Measurements from ENCODE around the gene FXYD3. TPM values are rescaled to one million over a fixed set of nuclear protein-coding genes. Genes with fewer than 3 reads are reported as not detected.

The FXYD3 gene
- total RNA-seq, 1 experiment from 2014 or later: 6.9 TPM

DNA sequence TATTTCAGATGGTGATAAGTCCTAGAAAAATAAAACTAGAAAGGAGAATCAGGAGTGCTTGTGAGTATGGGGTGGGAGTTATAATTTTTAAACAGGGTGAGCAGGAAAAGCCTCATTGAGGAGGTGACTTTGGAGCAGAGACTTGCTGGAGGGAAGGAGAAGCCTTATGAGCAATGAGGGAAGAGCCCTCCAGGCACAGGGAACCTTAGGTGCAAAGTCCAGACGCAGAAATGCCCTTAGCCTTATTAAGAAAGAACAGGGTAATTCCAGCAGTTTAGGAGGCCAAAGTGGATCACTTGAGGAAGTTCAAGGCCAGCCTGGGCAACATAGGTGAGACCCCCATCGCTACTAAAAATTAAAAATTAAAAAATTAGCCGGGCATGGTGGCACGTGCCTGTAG is 21.0 kb upstream of the FXYD3 start:
- TF ChIP-seq, protein P1, sequence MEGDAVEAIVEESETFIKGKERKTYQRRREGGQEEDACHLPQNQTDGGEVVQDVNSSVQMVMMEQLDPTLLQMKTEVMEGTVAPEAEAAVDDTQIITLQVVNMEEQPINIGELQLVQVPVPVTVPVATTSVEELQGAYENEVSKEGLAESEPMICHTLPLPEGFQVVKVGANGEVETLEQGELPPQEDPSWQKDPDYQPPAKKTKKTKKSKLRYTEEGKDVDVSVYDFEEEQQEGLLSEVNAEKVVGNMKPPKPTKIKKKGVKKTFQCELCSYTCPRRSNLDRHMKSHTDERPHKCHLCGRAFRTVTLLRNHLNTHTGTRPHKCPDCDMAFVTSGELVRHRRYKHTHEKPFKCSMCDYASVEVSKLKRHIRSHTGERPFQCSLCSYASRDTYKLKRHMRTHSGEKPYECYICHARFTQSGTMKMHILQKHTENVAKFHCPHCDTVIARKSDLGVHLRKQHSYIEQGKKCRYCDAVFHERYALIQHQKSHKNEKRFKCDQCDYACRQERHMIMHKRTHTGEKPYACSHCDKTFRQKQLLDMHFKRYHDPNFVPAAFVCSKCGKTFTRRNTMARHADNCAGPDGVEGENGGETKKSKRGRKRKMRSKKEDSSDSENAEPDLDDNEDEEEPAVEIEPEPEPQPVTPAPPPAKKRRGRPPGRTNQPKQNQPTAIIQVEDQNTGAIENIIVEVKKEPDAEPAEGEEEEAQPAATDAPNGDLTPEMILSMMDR (IDR thresholded peaks at IDR 0.05; ENCODE audit: unreplicated experiment): no peak
- Mint-ChIP-seq H3K36me3 (ENCODE audit: insufficient read depth, unreplicated experiment) (no peaks in the 10 kb centered on the region), H3K4me3 (ENCODE audit: unreplicated experiment) (no peak overlapping the region), H3K4me1 (ENCODE audit: insufficient read depth, unreplicated experiment) (peaks cover 13% of the 10 kb centered on the region), H3K9me3 (ENCODE audit: unreplicated experiment) (no peaks in the 10 kb centered on the region), H3K27ac (ENCODE audit: low read depth, unreplicated experiment) (no peak overlapping the region), H3K27me3 (ENCODE audit: insufficient read depth, unreplicated experiment) (no peaks in the 10 kb centered on the region)
- intact Hi-C loops (cut with micrococcal nuclease): no loop called here
- no peak for DNase-seq (ENCODE audit: unreplicated experiment)
- no TSS peak for BruUV-seq (replicated peaks)
- POLR2A ChIA-PET: no interaction called here
- CTCF ChIA-PET: interaction anchor here (1.0 to 3.7 kb wide), 2 partner anchors 28 to 51 kb away, joined by 3 to 23 read pairs; no protein-coding TSS in a partner anchor

DNA sequence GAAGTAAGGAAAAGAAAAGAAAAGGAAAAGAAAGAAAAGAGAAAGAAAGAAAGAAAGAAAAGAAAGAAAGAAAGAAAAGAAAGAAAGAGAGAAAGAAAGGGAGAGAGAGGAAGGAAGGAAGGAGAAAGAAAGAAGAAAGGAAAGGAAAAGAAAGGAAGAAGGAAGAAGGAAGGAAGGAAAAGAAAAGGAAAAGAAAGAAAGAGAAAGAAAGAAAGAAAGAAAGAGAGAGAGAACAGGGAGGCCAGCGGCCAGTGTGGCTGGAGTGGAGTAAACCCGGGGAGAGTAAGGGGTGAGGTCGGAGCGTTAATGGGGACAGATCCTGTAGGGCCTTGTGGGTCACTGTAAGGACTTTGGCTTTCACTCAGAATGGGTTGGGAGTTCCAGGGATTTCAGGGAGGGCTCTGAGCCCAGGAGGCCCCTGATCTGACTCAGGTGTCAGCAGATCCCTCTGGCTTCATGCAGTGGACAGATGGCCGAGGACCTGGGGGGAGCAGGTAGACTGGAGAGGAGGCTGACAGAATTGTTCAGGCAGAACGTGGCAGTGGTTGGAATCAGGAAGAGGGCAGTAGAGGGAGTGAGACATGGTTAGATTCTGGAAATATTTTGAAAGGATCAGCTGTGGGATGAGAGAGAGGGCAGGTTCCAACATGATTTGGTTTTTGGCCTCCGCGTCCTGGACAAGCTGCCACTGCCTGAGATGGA is 19.8 kb upstream of the FXYD3 start:
- CTCF ChIA-PET: interaction anchor here (0.6 to 2.8 kb wide), 15 partner anchors 13 to 72 kb away, joined by 3 to 25 read pairs (median 4); partner anchors contain the start of gene FXYD3
- H3K27ac Mint-ChIP-seq (ENCODE audit: low read depth, unreplicated experiment): peak overlapping the region; percentile 83
- H3K4me1 Mint-ChIP-seq (ENCODE audit: insufficient read depth, unreplicated experiment): peaks cover 13% of the 10 kb centered on the region
- H3K27me3 Mint-ChIP-seq (ENCODE audit: insufficient read depth, unreplicated experiment): no peaks in the 10 kb centered on the region
- TF ChIP-seq, protein P1 (IDR thresholded peaks at IDR 0.05; ENCODE audit: unreplicated experiment): no peak
- POLR2A ChIA-PET: interaction anchor here (0.6 to 4.5 kb wide), 9 partner anchors 10 to 148 kb away, joined by 3 to 40 read pairs (median 6); partner anchors contain the start of gene FXYD3
- H3K9me3 Mint-ChIP-seq (ENCODE audit: unreplicated experiment): no peaks in the 10 kb centered on the region
- no peaks in the 10 kb centered on the region for H3K36me3 Mint-ChIP-seq (ENCODE audit: insufficient read depth, unreplicated experiment)
- no TSS peak for BruUV-seq (replicated peaks)
- intact Hi-C loops (cut with micrococcal nuclease): no loop called here
- DNase-seq (ENCODE audit: unreplicated experiment): peak; percentile 74
- peak overlapping the region; percentile 51 for H3K4me3 Mint-ChIP-seq (ENCODE audit: unreplicated experiment)

DNA sequence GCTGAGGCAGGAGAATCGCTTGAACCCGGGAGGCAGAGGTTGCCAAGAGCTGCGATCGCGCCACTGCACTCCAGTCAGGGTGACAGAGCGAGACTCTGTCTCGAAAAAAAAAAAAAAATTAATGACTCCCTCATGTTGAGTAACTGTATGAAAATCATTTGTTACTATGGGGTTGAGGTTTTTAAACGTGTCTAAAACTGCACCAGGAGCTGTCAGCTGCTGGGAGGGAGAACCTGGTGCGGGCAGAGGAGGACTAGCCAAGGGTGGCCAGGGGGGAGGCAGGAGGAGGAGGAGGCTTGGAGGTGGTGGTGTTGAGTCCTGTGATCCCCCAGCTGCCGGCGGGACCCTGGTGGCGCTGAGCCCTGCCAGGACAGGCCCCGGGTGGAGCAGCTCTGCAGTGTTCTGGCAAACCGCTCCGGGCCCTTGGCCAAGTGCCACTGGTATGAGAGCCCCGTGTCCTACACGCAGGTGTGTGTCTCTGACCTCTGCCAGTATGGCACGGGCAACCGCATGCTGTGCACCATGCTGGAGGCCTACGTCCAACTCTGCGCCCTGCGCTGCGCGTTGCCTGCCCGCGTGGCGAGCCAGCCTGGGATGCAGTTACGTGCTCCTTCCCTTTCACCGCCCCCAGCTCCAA is 17.1 kb upstream of the FXYD3 start:
- H3K4me3 Mint-ChIP-seq (ENCODE audit: unreplicated experiment): no peak overlapping the region
- ChIA-PET CTCF (interaction anchor here (0.6 to 3.4 kb wide), 15 partner anchors 14 to 795 kb away, joined by 3 to 25 read pairs (median 4); partner anchors contain the start of genes FXYD3 and LGI4), POLR2A (interaction anchor here (0.6 to 4.5 kb wide), 9 partner anchors 11 to 1018 kb away, joined by 3 to 40 read pairs (median 7); partner anchors contain the start of gene FXYD3)
- intact Hi-C loops (cut with micrococcal nuclease): no loop called here
- no peak overlapping the region for H3K27ac Mint-ChIP-seq (ENCODE audit: low read depth, unreplicated experiment)
- no peaks in the 10 kb centered on the region for H3K27me3 Mint-ChIP-seq (ENCODE audit: insufficient read depth, unreplicated experiment)
- no TSS peak for BruUV-seq (replicated peaks)
- H3K9me3 Mint-ChIP-seq (ENCODE audit: unreplicated experiment): no peaks in the 10 kb centered on the region
- no peak for DNase-seq (ENCODE audit: unreplicated experiment)
- no peaks in the 10 kb centered on the region for H3K36me3 Mint-ChIP-seq (ENCODE audit: insufficient read depth, unreplicated experiment)
- TF ChIP-seq, protein P1 (IDR thresholded peaks at IDR 0.05; ENCODE audit: unreplicated experiment): no peak
- H3K4me1 Mint-ChIP-seq (ENCODE audit: insufficient read depth, unreplicated experiment): peaks cover 13% of the 10 kb centered on the region
